Memory B cell (primary cell): ENCODE measurements around the gene C2CD3.
"Not testable (repeated sequence)": the region's sequence is repeated elsewhere in the genome, so short reads cannot be mapped to it uniquely, and the experiment has no call there.

Source experiments
- ATAC-seq: fragments of 150-1000 bp; cut with Tn5 transposase; 2 replicates; pipeline ENCODE4 v1.10.0; 2021; ENCODE audit warnings: low read depth, mild to moderate bottlenecking, moderate library complexity
- DNase-seq, 2 donors: peaks; one replicate each; pipeline ENCODE4 v3.0.0; 2022; ENCODE audit warnings: low spot score in 2 of 2
- H3K27ac Mint-ChIP-seq: one replicate; pipeline ENCODE4 v1.8.0; 2022; ENCODE audit warnings: mild to moderate bottlenecking, moderate library complexity, mixed read lengths
- H3K27me3 Mint-ChIP-seq: one replicate; pipeline ENCODE4 v1.8.0; 2022; ENCODE audit warnings: mixed read lengths
- H3K36me3 Mint-ChIP-seq: one replicate; pipeline ENCODE4 v1.8.0; 2022; ENCODE audit warnings: mild to moderate bottlenecking, mixed read lengths
- H3K4me1 Mint-ChIP-seq: one replicate; pipeline ENCODE4 v1.8.0; 2022; ENCODE audit warnings: mixed read lengths
- H3K4me3 Mint-ChIP-seq: one replicate; pipeline ENCODE4 v1.8.0; 2022; ENCODE audit warnings: mild to moderate bottlenecking, moderate library complexity, mixed read lengths
- H3K9me3 Mint-ChIP-seq: one replicate; pipeline ENCODE4 v1.8.0; 2022; ENCODE audit warnings: mixed read lengths

Gene C2CD3

GRCh38 chr11:74084796-74085541 is 85.8 kb downstream of the C2CD3 start:
- no peak for ATAC-seq
- DNase-seq = no peak
- Mint-ChIP-seq H3K9me3 (no peaks in the 10 kb centered on the region), H3K27me3 (no peaks in the 10 kb centered on the region), H3K27ac (no peak overlapping the region), H3K4me3 (no peak overlapping the region), H3K36me3 (peaks cover 33% of the 10 kb centered on the region), H3K4me1 (peaks cover 2% of the 10 kb centered on the region)

- H3K36me3 Mint-ChIP-seq = peaks cover 36% of the 10 kb centered on the region
- H3K4me1 Mint-ChIP-seq, H3K27me3 Mint-ChIP-seq, ATAC-seq, DNase-seq, H3K4me3 Mint-ChIP-seq, H3K27ac Mint-ChIP-seq, H3K9me3 Mint-ChIP-seq: not testable (repeated sequence)
These were observed 86.9 kb downstream of the C2CD3 start for GRCh38 chr11:74083927-74084326.

GRCh38 chr11:74081428-74081827 is 89.4 kb downstream of the C2CD3 start:
- Mint-ChIP-seq H3K4me3 (no peak overlapping the region), H3K4me1 (peaks cover 2% of the 10 kb centered on the region), H3K9me3 (no peaks in the 10 kb centered on the region), H3K27me3 (no peaks in the 10 kb centered on the region), H3K27ac (no peak overlapping the region), H3K36me3 (peaks cover 46% of the 10 kb centered on the region)
- ATAC-seq = no peak
- DNase-seq = no peak

GRCh38 chr11:74077193-74077592 is 93.6 kb downstream of the C2CD3 start:
- Mint-ChIP-seq H3K9me3 (no peaks in the 10 kb centered on the region), H3K36me3 (peaks cover 38% of the 10 kb centered on the region), H3K4me1 (peaks cover 2% of the 10 kb centered on the region), H3K4me3 (no peak overlapping the region), H3K27ac (no peak overlapping the region), H3K27me3 (no peaks in the 10 kb centered on the region)
- DNase-seq (no peak), ATAC-seq (no peak)

- ATAC-seq = no peak
- DNase-seq = no peak
- Mint-ChIP-seq H3K36me3 (peaks cover 34% of the 10 kb centered on the region), H3K27ac (no peak overlapping the region), H3K4me3 (no peak overlapping the region), H3K27me3 (no peaks in the 10 kb centered on the region), H3K9me3 (no peaks in the 10 kb centered on the region), H3K4me1 (peaks cover 6% of the 10 kb centered on the region)
These were observed 98.1 kb downstream of the C2CD3 start for GRCh38 chr11:74072721-74073120.

- Mint-ChIP-seq H3K27ac (no peak overlapping the region), H3K9me3 (no peaks in the 10 kb centered on the region), H3K27me3 (no peaks in the 10 kb centered on the region), H3K36me3 (peaks cover 32% of the 10 kb centered on the region), H3K4me3 (no peak overlapping the region), H3K4me1 (peaks cover 6% of the 10 kb centered on the region)
- ATAC-seq (no peak), DNase-seq (no peak)
These were observed 98.5 kb downstream of the C2CD3 start for GRCh38 chr11:74072286-74072685.

GRCh38 chr11:74070723-74071492 is 99.9 kb downstream of the C2CD3 start:
- Mint-ChIP-seq H3K4me3 (no peak overlapping the region), H3K36me3 (peaks cover 30% of the 10 kb centered on the region), H3K27ac (no peak overlapping the region), H3K27me3 (no peaks in the 10 kb centered on the region), H3K4me1 (peaks cover 6% of the 10 kb centered on the region), H3K9me3 (no peaks in the 10 kb centered on the region)
- no peak for DNase-seq
- no peak for ATAC-seq

GRCh38 chr11:74069146-74070046 is 101.4 kb downstream of the C2CD3 start:
- Mint-ChIP-seq H3K27ac (peak overlapping the region; percentile 16), H3K36me3 (peaks cover 33% of the 10 kb centered on the region), H3K9me3 (no peaks in the 10 kb centered on the region), H3K27me3 (no peaks in the 10 kb centered on the region), H3K4me3 (no peak overlapping the region), H3K4me1 (peaks cover 6% of the 10 kb centered on the region)
- DNase-seq (no peak), ATAC-seq (no peak)

GRCh38 chr11:74066663-74067062 is 104.1 kb downstream of the C2CD3 start:
- H3K9me3 Mint-ChIP-seq, ATAC-seq, DNase-seq, H3K4me3 Mint-ChIP-seq, H3K27me3 Mint-ChIP-seq: not testable (repeated sequence)
- Mint-ChIP-seq H3K27ac (peak overlapping the region; percentile 75), H3K4me1 (peaks cover 12% of the 10 kb centered on the region), H3K36me3 (peaks cover 24% of the 10 kb centered on the region)

GRCh38 chr11:74065534-74065933 is 105.3 kb downstream of the C2CD3 start:
- DNase-seq, ATAC-seq, H3K27me3 Mint-ChIP-seq, H3K27ac Mint-ChIP-seq, H3K4me3 Mint-ChIP-seq, H3K4me1 Mint-ChIP-seq, H3K9me3 Mint-ChIP-seq: not testable (repeated sequence)
- peaks cover 24% of the 10 kb centered on the region for H3K36me3 Mint-ChIP-seq

- not testable (repeated sequence) for H3K27ac Mint-ChIP-seq, ATAC-seq, H3K4me1 Mint-ChIP-seq, H3K9me3 Mint-ChIP-seq, H3K4me3 Mint-ChIP-seq, H3K27me3 Mint-ChIP-seq, DNase-seq
- peaks cover 26% of the 10 kb centered on the region for H3K36me3 Mint-ChIP-seq
These were observed 107.2 kb downstream of the C2CD3 start for GRCh38 chr11:74063628-74064027.

GRCh38 chr11:74061599-74061998 is 109.2 kb downstream of the C2CD3 start:
- not testable (repeated sequence) for H3K27ac Mint-ChIP-seq, H3K4me1 Mint-ChIP-seq, DNase-seq, ATAC-seq, H3K9me3 Mint-ChIP-seq, H3K27me3 Mint-ChIP-seq, H3K4me3 Mint-ChIP-seq
- H3K36me3 Mint-ChIP-seq = peaks cover 24% of the 10 kb centered on the region

GRCh38 chr11:74057249-74058151 is 113.3 kb downstream of the C2CD3 start:
- ATAC-seq (no peak), DNase-seq (no peak)
- peaks cover 31% of the 10 kb centered on the region for H3K36me3 Mint-ChIP-seq
- H3K27ac Mint-ChIP-seq = no peak overlapping the region
- no peaks in the 10 kb centered on the region for H3K4me1 Mint-ChIP-seq
- H3K4me3 Mint-ChIP-seq = no peak overlapping the region
- no peaks in the 10 kb centered on the region for H3K9me3 Mint-ChIP-seq
- H3K27me3 Mint-ChIP-seq = no peaks in the 10 kb centered on the region
